Measurements from ENCODE around the gene NLGN1. TPM values are rescaled to one million over a fixed set of nuclear protein-coding genes. Genes with fewer than 3 reads are reported as not detected.

Gene NLGN1
- total RNA-seq, 1 donor from 2014 or later = not detected

GRCh38 chr3:173983343-173983742 is 585.8 kb downstream of the NLGN1 start:
- no peaks in the 10 kb centered on the region for H3K27me3 Mint-ChIP-seq
- ATAC-seq (ENCODE audit: low read depth) (no peak), DNase-seq (no peak)
- ChIA-PET CTCF (no interaction called here), POLR2A (no interaction called here)
- no peak overlapping the region for H3K27ac Mint-ChIP-seq
- peaks cover 6% of the 10 kb centered on the region for H3K9me3 Mint-ChIP-seq
- intact Hi-C loops (cut with micrococcal nuclease) = no loop called here
- H3K4me3 Mint-ChIP-seq = no peak overlapping the region
- TF ChIP-seq CTCF (IDR thresholded peaks at IDR 0.05) = no peak
- no peaks in the 10 kb centered on the region for H3K4me1 Mint-ChIP-seq
- no peaks in the 10 kb centered on the region for H3K36me3 Mint-ChIP-seq (ENCODE audit: low read depth)

GRCh38 chr3:173986861-173987410 is 589.4 kb downstream of the NLGN1 start:
- ATAC-seq (ENCODE audit: low read depth) (no peak), DNase-seq (no peak)
- Mint-ChIP-seq H3K36me3 (ENCODE audit: low read depth) (no peaks in the 10 kb centered on the region), H3K27ac (no peak overlapping the region), H3K9me3 (peaks cover 8% of the 10 kb centered on the region), H3K27me3 (no peaks in the 10 kb centered on the region), H3K4me3 (no peak overlapping the region), H3K4me1 (no peaks in the 10 kb centered on the region)
- POLR2A ChIA-PET = no interaction called here
- TF ChIP-seq CTCF (IDR thresholded peaks at IDR 0.05) = no peak
- CTCF ChIA-PET = no interaction called here
- intact Hi-C loops (cut with micrococcal nuclease) = no loop called here

- ChIA-PET POLR2A (no interaction called here), CTCF (no interaction called here)
- Mint-ChIP-seq H3K27ac (no peak overlapping the region), H3K36me3 (ENCODE audit: low read depth) (no peaks in the 10 kb centered on the region), H3K27me3 (no peaks in the 10 kb centered on the region), H3K9me3 (peaks cover 6% of the 10 kb centered on the region), H3K4me3 (no peak overlapping the region), H3K4me1 (no peaks in the 10 kb centered on the region)
- intact Hi-C loops (cut with micrococcal nuclease) = no loop called here
- ATAC-seq (ENCODE audit: low read depth) (no peak), DNase-seq (no peak)
- no peak for TF ChIP-seq CTCF (IDR thresholded peaks at IDR 0.05)
Measured at GRCh38 chr3:173988909-173989308, 591.4 kb downstream of the NLGN1 start.

GRCh38 chr3:173992416-173992815 is 594.9 kb downstream of the NLGN1 start:
- H3K36me3 Mint-ChIP-seq (ENCODE audit: low read depth) = no peaks in the 10 kb centered on the region
- no peak overlapping the region for H3K4me3 Mint-ChIP-seq
- no peaks in the 10 kb centered on the region for H3K4me1 Mint-ChIP-seq
- H3K9me3 Mint-ChIP-seq = peaks cover 3% of the 10 kb centered on the region
- intact Hi-C loops (cut with micrococcal nuclease) = no loop called here
- DNase-seq (no peak), ATAC-seq (ENCODE audit: low read depth) (no peak)
- no peak overlapping the region for H3K27ac Mint-ChIP-seq
- no peaks in the 10 kb centered on the region for H3K27me3 Mint-ChIP-seq
- POLR2A ChIA-PET = no interaction called here
- no peak for TF ChIP-seq CTCF (IDR thresholded peaks at IDR 0.05)
- CTCF ChIA-PET = no interaction called here

GRCh38 chr3:173993299-173993698 is 595.8 kb downstream of the NLGN1 start:
- TF ChIP-seq CTCF (IDR thresholded peaks at IDR 0.05) = no peak
- POLR2A ChIA-PET = no interaction called here
- CTCF ChIA-PET = no interaction called here
- ATAC-seq (ENCODE audit: low read depth) = no peak
- H3K9me3 Mint-ChIP-seq = peaks cover 2% of the 10 kb centered on the region
- no peak for DNase-seq
- H3K4me3 Mint-ChIP-seq = no peak overlapping the region
- H3K27me3 Mint-ChIP-seq = no peaks in the 10 kb centered on the region
- intact Hi-C loops (cut with micrococcal nuclease) = no loop called here
- H3K36me3 Mint-ChIP-seq (ENCODE audit: low read depth) = no peaks in the 10 kb centered on the region
- H3K4me1 Mint-ChIP-seq = no peaks in the 10 kb centered on the region
- H3K27ac Mint-ChIP-seq = no peak overlapping the region

Measured in activated B cell treated with CpG ODN at 0.5 μM for 24 hours (primary cell).